GM18508 (cell line): Measurements from ENCODE around the gene MYO7B.

Source experiments
- ATAC-seq: cut with Tn5 transposase; IDR thresholded peaks from one replicate; pipeline ENCODE4 v1.9.1; 2021; ENCODE audit warnings: moderate number of reproducible peaks; ENCODE audit not compliant: insufficient read depth, unreplicated experiment

MYO7B gene

GRCh38 chr2:127545796-127546195 lies 10.3 kb downstream of the MYO7B start:
- no peak for ATAC-seq

GRCh38 chr2:127546797-127547196 lies 11.3 kb downstream of the MYO7B start:
- ATAC-seq = no peak

- ATAC-seq = no peak
These were observed 15.9 kb downstream of the MYO7B start for GRCh38 chr2:127551221-127551930.

GRCh38 chr2:127552336-127552735 lies 16.9 kb downstream of the MYO7B start:
- ATAC-seq = no peak

- ATAC-seq = no peak
These were observed 17.4 kb downstream of the MYO7B start for GRCh38 chr2:127552846-127553245.

- no peak for ATAC-seq
These were observed 23.4 kb downstream of the MYO7B start for GRCh38 chr2:127558911-127559310.

- no peak for ATAC-seq
These were observed 24.0 kb downstream of the MYO7B start for GRCh38 chr2:127559454-127559853.

- ATAC-seq = no peak
These were observed 24.9 kb downstream of the MYO7B start for GRCh38 chr2:127560201-127560930.

GRCh38 chr2:127560931-127561280 lies 25.4 kb downstream of the MYO7B start:
- ATAC-seq = no peak

GRCh38 chr2:127561371-127561770 lies 25.9 kb downstream of the MYO7B start:
- ATAC-seq = no peak

GRCh38 chr2:127562936-127563335 lies 27.5 kb downstream of the MYO7B start:
- ATAC-seq = no peak

- peak; percentile 99 for ATAC-seq
These were observed 28.3 kb downstream of the MYO7B start for GRCh38 chr2:127563458-127564428.

- ATAC-seq = no peak
These were observed 29.2 kb downstream of the MYO7B start for GRCh38 chr2:127564429-127565260.

GRCh38 chr2:127565261-127566138 lies 30.0 kb downstream of the MYO7B start:
- ATAC-seq = no peak

GRCh38 chr2:127566139-127566417 lies 30.6 kb downstream of the MYO7B start:
- no peak for ATAC-seq

- no peak for ATAC-seq
These were observed 31.1 kb downstream of the MYO7B start for GRCh38 chr2:127566576-127566975.

GRCh38 chr2:127567351-127567854 lies 31.9 kb downstream of the MYO7B start:
- ATAC-seq = no peak

GRCh38 chr2:127568128-127568527 lies 32.6 kb downstream of the MYO7B start:
- ATAC-seq = no peak

- no peak for ATAC-seq
These were observed 34.2 kb downstream of the MYO7B start for GRCh38 chr2:127569666-127570065.
